Eye (tissue), 1 donor: ENCODE measurements around the gene PRPF31.

Source experiments
- DNase-seq: peaks from one replicate; pipeline ENCODE4 v3.0.0-alpha.2; 2015

PRPF31 gene

DNA sequence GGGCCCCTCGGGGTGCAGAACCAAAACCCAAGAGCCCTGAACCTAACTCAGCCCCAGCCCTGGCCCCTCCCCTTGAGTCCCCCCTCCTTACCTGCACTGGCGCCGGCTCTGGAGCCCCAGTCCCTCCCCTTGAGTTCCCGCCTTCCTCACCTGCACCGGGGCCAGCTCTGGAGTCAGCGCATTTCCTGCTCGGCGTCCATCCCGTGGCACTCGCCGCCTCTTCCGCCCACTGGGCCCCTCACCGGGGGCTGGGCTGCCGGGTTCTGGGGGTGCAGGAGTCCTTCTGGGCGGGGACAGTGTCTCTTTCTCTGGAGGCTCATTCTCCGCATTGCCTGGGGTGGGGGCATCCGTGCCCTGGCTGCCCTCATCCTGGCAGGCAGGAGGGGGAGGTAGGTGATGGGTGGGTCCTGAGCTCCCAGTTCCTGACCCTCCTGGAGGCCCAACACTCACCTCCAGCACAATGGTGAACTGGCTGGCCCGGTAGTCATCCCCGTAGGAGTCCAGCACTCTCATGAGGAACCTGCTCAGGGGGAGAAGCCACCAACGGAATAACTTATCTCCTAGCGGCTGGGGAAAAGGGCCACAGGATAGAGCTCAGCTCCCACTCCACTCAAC, 7.6 kb upstream of the PRPF31 start:
- DNase-seq: no peak

DNA sequence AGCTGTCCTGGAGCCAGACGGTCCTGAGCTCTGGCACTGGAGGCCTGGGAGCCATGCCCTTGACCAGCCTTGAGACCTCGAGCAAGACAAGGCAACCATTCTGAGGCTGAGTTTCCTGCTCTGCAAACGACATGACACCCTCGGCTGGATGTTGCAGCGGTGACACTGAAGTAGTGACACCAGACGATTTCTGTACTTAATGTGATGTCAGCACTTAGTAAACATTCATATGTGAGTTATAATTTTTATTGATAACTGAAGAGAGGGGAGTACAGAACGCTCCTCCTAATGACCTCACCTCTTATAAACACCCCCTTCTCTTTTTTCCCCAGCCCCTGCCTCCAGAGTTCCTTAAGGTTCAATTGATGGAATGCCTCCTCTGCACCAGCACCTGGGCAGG, 7.1 kb upstream of the PRPF31 start:
- no peak for DNase-seq

DNA sequence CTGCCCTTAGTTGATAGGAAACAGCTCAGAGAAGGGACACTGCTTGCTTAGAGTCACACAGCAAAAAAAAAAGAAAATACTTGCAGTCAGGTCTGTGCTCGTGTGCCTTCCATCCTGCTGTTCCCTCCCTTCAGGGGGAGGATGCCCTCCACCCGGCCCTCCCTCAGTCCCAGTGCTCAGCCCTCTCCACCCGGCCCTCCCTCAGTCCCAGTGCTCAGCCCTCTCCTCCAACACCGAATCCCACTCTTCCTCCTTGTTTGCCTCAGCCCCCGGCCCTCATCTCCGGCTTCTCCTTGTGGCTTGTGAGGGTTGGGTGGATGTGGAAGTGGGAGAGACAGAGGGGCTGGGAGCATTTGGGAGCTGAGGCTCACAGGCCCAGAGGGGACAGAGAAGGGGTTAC, 5.9 kb upstream of the PRPF31 start:
- DNase-seq: no peak

DNA sequence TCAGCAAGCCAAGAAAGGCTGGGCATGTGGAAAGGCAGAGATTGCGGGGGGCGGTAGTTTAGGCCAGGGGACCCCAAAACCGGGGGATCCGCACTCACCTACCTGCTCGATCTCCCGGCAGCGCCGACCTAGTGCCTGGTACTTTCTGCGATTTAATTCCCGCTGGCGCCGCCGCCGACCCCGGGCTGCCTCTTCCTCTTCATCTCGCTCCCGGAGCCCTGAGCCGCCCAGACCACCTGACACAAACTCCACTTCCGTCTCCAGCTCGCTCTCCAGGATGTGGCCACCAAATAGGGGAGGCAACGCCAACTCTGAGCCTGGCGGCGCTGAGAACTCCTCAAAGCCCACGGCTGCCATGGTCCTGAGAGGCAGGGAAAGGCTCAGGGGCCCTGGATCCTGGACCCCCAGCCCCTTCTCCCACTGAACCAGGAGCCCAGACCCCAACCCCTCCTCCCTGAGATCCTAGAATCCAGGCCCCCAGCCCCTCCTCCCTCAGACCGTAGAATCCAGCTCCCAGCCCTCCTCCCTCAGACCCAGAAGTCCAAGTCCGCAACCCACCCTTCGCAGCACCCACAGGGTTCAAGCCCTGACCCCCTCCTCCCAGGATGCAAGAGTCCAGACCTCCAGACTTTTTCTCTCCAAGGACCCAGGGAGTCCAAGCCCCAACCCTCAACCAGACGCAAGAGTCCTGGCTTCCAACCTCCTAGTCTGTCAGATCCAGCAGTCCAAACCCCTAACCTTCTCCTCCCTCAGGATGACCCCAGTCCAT, 1.0 kb upstream of the PRPF31 start:
- DNase-seq: peak; percentile 11

DNA sequence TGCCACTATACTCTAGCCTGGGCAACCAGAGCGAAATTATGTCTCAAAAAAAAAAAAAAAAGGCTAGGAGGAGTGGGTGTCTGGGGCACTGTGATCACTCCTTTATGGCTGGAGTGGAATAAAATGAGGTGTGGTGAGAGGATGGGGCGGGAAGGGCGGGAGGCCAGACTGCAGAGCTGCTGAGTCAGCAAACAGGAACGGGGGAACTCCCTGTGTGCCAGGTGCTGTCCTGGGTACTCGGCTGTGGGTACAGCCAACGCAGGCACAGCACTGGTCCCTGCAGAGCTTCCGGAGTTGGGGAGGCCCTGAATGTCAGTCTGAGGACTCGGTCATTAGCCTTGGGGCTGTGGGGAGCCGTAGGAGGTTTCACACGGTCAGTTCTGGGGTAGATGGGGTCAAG, 5.7 kb downstream of the PRPF31 start:
- DNase-seq: no peak

DNA sequence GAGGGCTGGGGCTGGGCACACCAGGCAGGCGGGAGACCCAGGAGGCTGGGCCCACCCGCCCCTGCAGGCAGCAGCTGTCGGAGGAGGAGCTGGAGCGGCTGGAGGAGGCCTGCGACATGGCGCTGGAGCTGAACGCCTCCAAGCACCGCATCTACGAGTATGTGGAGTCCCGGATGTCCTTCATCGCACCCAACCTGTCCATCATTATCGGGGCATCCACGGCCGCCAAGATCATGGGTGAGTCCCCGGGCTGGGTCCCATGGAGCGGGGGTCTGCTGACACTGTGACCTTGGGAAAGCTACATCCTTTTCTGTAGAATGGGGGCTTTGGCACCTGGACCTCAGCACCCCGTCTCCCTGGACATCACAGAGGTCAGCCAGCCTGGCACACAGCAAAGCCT, 8.1 kb downstream of the PRPF31 start:
- DNase-seq: no peak

DNA sequence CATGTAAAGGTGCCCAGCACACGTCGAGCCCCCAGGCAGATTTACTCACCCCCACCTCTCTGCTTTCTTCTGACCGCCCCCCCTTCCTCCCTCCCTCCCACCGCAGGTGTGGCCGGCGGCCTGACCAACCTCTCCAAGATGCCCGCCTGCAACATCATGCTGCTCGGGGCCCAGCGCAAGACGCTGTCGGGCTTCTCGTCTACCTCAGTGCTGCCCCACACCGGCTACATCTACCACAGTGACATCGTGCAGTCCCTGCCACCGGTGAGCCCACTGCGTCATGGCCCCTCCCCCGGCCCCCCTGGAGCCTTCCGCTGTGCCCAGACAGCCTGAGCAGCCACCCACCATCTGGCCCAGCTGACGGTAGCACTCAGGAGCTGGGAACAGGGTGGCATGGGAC, 8.8 kb downstream of the PRPF31 start:
- DNase-seq: no peak

DNA sequence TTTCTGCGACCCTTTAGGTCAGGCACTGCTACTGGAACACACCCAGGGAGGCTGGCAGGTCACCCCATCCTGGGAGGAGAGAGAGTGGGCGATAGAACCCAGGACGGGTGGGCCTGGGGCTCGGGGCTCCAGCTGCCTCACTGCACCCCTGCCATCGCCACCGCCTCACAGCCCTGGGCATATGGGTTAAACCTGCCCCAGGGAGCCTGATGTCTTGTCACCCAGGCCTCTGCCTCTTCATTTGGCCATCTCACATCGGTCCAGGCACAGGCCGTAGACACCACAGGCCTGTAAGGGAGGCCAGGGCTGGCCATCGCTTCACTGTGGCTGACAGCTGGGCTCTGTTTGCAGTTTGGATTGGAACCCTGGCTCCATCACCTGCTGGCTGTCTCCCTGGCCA, 10.2 kb downstream of the PRPF31 start:
- DNase-seq: no peak

DNA sequence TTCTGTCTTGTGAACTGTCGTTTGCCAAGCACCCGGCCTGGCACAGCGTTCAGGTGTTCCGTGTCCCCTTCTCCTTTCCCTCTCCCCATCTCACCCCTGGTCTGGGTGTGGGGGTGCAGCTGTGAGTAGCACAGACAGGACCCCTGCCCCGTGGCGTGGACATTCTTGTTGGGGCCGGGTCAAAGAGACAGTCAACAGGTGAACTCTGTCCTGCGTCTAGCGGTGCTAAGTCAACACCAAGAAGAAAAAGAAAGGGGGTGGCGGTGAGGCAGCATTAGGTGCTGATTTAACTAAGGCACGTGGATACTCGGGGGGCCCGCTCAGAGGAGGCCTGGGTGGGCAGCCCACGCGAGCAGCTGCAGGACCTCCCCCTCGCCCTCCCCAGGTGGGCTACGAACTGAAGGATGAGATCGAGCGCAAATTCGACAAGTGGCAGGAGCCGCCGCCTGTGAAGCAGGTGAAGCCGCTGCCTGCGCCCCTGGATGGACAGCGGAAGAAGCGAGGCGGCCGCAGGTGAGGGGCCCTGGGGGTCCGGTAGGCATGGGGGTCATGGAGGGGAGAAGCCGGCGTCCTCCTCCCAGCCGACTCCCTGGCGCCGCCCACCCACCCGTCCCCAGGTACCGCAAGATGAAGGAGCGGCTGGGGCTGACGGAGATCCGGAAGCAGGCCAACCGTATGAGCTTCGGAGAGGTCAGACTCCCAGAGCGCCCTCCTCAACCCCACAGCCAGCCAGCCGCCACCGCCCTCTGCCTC, 12.3 kb downstream of the PRPF31 start:
- no peak for DNase-seq

DNA sequence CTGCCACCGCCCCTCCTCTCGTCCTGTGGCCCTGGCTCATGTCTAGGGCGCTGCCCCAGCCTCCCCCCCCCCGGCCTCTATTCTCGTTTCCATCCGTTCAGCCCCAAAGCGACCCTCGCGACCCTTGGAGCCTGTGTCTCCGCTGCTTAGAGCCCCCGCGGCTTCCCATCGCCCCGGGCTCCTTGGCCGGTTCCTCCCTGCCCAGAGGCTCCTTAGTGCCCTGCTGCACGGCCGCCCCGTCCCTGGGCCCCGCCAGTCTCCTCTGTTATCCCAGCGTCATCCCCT, 12.8 kb downstream of the PRPF31 start:
- no peak for DNase-seq

DNA sequence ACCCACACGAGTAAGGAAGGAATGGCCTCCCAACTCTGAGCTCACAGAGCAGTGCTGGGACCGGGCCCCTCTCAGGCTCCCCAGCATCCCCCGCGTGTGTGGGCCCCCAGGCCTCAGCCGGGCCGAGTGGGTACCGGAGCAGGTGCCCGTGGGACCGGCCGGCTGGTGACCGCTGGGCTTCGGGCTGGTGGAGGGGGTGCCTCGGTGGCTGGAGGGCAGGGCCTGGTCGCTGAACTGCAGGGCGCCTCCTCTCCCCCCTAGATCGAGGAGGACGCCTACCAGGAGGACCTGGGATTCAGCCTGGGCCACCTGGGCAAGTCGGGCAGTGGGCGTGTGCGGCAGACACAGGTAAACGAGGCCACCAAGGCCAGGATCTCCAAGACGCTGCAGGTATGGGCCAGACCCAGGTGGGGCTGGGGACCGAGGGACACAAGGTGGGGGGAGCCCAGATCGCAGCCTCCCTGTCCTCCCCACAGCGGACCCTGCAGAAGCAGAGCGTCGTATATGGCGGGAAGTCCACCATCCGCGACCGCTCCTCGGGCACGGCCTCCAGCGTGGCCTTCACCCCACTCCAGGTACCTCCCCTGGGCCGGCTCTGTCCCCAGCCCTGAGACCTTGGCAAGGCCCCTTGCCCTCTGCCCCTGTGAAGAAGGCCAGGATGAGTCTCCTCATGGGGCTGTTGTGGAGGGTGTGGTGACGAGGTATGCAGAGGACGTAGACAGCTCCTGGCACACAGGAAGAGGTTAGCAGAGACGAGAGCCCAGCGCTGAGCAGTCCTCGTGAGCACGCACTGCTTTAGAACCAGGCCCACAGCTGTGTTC, 13.5 kb downstream of the PRPF31 start:
- DNase-seq: no peak

DNA sequence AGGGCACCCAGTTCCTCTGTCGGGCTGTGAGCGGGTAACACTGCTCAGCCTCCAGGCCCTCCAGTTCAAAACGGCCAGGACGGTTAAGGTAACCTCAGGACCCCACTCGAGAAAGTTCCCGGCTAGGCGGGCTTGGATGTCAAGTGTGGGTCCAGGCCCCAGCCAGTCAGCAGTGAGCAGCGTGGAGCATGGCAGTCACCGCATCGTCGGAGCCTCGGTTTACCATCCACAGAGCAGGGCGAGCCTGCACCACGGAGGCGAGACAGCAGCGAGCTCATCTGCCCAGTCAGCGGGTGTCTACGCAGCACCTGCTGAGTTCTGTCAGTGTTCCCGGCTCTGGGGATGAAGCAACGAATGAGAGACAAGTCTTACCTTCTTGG, 14.1 kb downstream of the PRPF31 start:
- DNase-seq: no peak

DNA sequence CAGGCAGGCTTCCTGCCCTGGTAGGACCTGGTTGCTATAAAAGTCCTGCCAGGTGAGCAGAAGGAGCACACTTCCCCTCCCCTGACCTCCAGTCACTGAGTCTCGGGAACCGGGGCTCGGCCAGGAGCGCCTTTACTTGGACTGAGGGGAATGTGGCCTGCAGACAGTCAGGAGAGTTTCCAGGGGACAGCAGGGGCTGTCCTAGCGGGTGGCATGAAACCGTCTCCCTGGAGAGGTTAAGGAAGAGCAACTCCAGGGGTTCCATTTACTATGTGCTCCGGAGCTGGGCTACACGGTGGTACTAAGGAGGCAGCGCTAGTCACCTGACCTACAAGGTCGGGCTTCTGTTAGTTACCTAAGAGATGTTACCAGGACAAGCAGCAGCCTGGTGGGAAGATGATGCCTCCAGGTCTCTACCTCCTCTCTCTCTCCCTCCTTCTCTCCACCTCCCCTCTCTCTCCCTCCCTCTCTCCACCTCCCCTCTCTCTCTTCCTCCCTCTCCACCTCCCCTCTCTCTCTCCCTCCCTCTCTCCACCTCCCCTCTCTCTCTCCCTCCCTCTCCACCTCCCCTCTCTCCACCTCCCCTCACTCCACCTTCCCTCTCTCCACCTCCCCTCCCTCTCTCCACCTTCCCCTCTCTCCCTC, 17.9 kb downstream of the PRPF31 start:
- DNase-seq: peak; percentile 66

DNA sequence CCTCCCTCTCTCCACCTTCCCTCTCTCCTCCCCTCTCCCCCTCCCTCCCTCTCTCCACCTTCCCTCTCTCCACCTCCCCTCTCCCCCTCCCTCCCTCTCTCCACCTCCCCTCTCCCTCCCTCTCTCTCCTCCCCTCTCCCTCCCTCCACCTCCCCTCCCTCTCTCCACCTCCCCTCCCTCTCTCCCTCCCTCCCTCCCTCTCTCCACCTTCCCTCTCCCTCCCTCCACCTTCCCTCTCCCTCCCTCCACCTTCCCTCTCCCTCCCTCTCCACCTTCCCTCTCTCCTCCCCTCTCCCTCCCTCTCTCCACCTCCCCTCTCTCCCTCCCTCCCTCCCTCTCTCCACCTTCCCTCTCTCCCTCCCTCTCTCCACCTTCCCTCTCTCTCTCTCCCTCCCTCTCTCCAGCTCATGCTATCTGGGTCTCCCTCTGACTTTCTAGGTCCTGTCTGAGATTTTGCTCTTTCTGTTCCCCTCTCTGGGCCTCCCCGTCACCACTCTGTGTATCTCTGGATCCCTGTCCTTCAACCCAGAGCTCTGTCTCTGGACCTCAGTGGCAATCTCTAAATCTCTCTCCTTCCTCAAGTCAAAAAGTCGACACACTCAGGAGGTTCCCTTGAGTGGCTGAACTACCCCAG, 18.5 kb downstream of the PRPF31 start:
- no peak for DNase-seq

DNA sequence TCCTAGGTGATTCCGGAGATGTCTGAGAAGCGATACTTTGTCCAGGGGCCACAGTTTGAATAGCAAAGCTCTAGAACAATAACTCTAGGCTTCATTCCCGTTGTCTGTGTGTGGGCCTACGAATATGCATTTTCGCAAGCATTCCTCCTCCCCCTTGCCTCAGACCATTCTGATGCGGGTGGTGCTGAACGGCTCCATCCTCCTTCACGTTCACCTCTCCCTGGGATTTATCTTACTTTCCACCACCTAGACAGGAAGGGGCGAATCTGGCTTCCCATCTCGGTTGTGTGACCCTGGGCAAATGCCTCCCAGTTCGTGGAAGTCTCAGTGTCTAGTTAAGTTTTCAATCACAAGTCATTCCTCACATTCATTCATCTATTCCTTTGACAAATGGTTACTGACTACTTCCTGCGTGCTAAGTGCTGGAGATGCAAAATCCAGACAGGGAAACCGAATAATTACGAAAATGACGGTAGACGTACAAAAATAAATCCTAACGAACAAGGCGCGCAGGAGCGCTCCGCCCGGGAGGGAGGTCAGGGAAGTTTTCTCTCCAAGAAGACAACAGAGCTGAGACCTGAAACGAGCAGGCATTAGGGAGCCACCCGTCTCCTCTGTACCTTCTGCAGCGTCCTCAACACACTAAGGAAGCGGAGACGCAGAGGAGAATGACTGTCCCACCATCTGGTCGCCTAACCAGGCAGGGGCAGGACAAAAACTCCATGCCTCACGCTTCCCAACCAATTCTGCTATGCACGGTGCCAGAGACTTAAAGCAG, 20.7 kb downstream of the PRPF31 start:
- DNase-seq: no peak

DNA sequence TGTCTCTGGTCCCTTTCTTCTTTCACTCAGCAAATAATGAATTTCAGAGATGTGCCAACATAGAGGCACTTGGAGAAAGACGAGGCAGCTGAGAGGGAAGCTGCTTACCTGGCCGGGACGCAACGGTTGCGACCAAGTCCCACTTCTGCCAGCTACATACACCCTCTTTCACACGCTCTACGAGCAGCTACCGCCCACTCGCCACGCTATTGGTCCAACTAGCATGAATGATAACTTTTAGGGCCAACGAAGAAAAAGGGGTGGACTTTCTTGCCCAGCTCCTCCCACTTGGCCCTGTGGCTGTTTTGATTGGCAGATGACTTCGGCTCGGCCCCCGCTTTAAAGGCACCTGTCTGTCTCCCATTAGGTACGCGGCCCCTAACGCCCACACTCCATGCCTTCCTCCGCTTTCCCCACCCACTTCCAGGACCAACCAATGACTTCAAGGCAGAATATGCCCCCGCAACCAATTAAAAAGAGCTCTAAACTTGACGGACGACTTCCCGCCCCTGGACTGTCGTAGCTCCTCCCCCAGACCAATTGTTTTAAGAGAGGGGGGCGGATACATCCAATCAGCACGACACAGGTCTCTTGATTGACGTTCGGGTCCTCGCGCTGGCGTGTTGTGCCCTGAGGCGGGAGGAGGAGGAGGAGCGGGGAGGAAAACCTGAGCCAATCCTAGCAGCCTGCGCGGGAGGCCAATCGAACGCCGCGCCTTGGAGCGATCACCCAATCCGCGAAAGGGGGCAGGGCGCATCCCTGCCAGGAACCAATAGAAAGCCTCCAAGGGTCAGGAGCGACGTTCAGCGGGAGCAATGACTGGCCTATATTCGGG, 21.5 kb downstream of the PRPF31 start:
- peak; percentile 100 for DNase-seq

DNA sequence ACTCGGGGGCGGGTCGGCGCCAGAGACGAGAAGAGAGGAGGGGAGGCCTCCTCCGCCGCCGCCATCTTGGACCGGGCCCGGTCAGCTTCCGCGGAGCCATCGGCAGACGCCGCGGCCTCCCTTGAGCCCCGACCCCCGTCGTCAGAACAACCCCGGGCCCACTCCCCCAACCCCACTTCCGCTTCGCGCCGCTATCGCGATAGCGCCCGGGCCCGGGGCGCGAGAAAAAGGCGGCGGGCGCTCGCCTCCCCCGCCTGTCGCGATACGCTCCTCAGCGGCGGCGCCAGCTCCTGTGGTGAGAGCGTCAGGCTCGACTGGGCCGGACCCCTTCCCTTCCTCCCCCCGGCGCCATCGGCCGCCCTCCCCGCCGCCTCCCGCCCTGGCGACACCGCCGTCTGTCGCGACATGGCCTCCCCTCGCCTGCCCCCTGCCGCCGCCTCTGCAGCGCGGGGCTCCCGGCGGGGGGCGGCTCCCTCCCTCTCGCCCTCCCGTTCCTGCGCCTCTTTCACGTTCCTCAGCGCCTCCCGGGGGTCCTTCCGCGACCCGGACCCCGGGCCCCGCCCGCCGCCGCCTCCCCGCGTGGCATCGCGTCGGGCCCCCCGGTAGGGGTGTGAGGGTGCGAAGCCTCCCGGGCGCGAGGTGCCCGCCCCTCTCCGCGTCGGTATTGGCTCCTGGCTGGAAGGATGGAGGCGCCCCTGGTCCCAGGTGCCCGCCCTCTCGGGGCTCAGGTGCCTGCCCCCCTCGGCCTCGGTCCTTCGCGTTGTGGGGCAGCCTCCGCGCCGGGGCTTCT, 22.3 kb downstream of the PRPF31 start, which contains the start of gene CNOT3:
CNOT3 (plus strand) TSS at position 64 of the 790 bp plus-strand sequence. CDS start 5,217 bp downstream, outside the sequence.
- DNase-seq: no peak

DNA sequence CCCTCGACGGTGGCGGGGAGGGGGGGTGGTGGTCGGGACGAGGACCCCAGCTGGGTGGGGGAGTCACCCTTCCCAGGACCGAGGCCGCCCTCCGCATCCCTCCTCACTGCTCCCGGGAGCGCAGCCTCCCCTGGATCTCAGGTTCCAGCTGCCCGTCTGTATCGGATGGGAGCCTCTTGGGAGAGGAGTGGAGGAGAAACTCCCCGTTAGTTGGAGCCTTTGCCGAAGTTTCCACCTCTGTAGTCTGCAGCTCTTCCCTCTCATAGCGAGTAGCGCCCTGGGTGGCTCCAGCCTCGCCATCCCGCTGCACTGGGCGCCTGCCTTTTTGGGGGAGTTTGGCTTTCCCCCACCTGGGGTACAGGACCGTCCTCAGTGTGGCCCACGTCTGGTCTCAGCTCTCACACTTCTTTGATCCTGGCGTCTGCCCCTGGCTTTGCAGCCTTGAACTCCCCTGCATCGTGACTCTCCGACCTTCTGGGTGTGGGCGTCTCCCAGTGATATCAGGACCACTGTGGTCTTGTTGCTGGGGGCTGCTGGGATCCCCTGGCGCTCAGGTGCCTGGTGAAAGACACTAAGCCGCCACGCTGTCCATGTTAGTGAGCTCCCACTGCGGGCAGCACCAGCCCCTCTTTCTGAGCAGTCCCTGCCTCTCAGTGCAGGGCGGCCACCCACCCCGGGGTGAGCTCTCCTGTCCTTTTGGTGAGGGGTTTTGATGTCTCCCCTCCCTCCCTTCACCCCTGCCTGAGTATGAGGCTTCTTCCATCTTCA, 23.1 kb downstream of the PRPF31 start:
- no peak for DNase-seq

DNA sequence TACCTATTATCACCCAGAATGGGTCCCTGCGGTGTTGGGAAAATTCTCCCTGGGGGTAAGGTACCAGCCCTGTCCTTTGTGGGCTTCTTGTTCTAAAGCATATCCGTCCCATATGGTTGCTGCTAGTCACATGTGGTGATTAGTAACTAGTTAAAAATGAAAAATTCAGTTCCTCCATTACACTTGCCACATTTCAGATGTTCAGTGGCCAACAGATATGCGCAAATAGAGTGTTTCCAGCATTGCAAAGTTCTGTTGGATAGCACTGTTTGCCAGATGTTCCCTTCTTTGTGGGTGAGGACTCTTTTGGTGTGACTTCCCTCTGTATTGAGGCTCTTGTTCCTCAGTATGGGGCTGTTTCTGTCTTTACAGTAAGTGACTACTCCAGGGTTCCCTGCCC, 25.8 kb downstream of the PRPF31 start:
- DNase-seq: no peak
